HG02852 (cell line): ENCODE measurements around the gene MAML2.

Source experiments
- ATAC-seq: cut with Tn5 transposase; IDR thresholded peaks from one replicate; pipeline ENCODE4 v1.9.1; 2021; ENCODE audit warnings: mild to moderate bottlenecking, moderate library complexity; ENCODE audit not compliant: unreplicated experiment

The MAML2 gene

GRCh38 chr11:96161307-96162089 is 181.5 kb downstream of the MAML2 start:
- ATAC-seq, result no peak

- no peak for ATAC-seq
Measured at GRCh38 chr11:96160732-96161306, 182.2 kb downstream of the MAML2 start.

- no peak for ATAC-seq
Measured at GRCh38 chr11:96159968-96160367, 183.0 kb downstream of the MAML2 start.

DNA sequence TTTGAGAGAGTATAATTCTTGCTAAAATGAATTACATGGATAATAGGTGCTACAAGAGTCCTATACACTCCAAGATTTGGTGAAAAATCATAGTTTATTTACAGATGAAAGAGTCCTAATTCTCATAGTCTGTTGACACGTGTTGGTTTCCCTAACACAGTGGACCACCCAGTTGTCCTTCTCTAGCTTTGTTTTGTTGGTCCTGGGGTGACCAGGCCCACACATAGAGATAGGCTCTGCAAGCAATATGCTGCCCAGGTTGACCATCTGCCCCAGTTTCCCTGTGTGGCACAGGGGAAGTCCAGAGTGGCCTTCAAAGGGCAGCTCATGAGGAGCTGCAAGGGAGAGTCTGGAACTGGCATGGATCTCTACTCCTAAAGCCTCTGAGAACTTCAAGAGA is 184.9 kb downstream of the MAML2 start:
- ATAC-seq, result no peak

DNA sequence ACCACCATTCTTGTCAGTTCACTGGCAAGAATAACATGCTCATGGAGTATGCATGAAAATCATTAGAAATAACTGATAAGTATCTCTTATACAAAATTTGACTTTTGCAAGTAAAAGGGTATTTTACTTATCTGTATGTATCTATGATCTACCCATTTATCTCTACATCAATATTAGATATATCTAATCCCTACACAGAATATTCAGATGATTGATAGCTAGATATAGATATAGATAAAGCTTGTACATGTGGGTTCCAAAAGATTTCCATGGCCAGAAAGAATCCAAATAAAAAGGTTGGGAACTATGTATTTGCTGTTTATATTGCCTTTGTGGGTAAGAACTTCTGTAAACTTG is 185.5 kb downstream of the MAML2 start:
- ATAC-seq, result no peak

GRCh38 chr11:96156379-96156722 is 186.6 kb downstream of the MAML2 start:
- no peak for ATAC-seq

DNA sequence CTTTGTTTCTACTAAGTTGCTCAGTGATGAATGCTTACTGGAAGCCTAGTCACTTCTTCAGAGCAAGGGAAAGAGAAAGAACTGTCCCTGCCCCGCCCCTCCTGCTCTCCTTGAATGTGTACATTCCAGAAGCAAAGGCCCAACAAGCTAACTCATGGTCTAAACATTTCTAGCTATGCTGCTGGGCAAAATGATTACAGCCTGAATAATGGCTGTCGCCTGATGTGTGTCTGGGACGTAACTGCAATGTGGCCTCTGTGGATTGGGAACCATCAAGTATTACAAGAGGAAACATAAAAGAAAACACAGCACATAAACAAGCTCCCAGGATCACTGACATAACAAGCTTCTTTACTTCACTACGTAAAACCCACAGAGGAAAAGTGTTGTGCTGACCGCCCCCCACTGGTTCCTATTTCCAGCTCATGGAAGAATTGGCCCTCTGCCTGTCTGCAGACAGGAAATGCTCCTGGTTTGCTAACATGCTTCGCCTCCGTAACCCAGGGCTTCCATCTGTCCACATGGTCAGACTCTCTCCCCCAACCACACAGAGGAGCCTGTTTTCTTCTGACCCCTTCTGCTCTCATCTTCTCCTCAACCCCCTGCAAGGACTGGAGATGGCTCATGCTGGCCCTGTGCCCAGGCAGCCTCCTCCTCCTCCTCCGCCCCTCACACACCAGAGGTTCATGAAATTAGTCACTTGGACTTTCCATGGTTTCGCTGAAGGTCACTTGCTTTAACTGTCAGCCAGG is 187.2 kb downstream of the MAML2 start:
- peak; percentile 65 for ATAC-seq

DNA sequence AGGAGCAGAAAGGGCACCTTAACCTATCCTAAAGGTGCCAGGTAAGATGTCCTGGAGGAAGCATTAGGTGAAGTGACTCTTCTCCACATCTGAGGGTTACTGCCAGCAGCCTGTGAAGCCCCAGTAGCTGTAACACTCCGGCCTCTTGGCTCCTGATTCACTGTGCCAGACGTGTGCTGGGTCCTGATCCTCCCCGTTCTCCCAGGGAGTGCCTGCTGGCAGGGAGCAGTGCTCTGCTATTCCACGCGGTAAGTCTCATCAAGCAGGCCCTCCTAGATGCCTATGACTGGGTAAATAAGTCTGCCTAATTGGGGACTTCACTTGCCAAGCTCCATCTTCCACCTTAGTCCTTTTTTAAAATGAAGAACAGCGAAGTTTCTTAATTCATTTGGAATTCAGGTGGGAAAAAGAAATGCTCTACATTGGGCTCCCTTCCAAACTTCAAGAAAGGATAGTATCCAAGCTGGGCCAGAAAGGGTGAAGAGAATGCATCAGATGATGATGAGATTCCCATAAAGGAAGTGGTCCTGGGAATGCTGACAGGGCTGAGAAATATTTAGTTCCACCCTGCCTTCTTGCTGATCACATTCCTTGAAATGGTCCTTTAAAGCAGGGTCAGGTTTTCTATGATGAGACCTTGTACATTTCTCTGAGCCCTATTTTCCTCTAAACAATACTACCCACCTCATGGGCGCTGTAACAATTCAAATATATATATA is 188.0 kb downstream of the MAML2 start:
- no peak for ATAC-seq

- ATAC-seq, result no peak
Measured at GRCh38 chr11:96152623-96153022, 190.4 kb downstream of the MAML2 start.

GRCh38 chr11:96151501-96151900 is 191.5 kb downstream of the MAML2 start:
- ATAC-seq, result no peak

DNA sequence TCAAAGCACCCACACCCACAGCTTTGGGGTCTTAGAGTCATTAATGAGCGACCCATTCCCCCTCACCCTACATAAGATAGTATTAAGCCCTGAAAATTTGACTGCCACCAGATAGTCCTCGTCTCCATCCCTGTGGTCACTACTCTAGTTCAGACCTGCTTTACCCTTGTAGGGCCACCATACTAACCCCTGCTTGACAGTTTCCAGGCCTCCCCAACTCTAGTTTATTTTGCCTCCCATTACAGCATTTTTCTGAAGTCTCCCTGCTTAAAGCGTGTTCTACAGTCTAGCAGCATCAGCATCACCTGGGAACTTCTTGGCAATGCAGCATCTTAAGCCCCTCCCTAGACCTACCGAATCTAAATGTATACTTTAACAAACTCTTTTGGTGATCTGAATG is 192.4 kb downstream of the MAML2 start:
- ATAC-seq, result no peak

DNA sequence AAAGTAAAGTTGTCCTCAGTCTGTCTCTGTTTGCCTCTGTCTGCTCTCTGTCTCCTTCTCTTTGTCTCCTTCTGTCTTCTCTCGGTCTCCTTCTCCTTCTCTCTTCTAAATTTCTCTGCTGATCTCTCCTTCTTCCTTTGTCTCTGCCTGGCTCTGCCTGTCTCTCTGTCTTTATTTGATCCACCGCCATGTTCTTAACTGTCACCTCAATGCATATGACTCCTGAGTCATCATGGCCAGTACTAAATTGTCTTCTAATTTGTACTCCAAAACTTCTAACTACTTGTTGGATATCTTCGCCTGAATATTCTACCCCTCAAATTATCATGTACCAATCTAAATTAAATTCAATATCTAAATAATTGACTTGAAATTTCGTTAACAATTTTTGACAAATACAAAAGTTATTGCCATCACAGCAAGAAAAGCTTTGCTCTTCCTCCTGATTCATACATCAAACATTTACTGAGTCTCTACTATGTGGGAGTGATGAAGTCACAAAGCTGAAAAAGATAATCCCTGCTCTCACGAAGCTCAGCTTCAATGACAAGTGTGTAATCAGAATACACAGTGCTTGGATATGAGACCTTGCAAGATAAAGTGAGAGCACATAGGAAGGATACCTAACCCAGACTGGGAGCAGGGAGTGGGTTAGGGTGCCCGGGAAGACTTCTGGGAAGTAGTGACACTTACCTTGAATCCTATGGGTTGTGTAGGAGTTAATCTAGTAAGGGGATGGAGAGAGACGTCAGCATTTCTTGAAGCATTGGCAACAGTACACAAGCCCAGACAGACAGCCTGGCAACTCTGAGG is 193.0 kb downstream of the MAML2 start:
- ATAC-seq, result no peak

DNA sequence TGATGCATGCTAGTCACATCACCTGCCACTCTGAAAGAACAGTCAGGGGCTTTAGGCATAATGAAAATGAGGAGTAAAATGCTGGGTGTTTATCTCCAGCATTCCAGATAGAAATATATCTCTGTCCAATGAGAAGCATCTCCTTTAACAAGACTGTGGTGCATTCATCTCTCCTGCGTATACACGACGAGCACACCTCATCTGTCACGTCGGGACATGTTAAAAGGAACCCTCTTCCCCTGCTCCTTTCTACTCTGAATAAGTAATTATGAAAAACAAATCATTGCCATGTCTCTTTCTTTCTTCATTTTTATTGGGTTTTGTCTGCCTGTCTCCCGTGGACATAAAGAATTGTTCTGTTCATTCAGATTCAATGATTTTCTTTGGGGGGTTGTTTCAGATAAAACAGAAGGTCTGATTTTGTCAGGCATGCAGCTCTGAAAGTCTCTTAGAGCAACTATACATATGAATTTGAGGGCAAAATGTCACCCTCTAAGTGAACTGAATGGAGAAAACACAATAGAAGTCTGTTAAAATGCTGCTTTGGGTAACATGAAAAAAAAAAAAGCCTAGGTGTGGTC is 195.0 kb downstream of the MAML2 start:
- ATAC-seq, result no peak

DNA sequence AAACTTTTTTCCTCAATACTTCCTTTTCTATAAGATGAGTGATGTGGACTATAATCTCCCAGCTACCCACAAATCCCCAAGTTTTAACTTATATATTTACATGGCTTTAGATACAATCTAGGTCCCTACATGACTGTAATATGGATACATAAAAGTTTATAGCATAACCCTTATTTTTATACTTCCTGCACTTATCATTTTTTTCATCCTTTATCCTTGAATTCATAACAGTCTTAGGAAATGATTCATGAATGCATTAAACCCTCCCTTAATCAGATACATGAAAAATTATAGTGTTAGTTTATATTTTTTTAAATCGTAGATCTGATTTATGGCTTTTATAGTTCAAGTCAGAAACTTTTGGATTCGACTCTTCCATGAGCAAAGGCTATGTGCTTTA is 195.8 kb downstream of the MAML2 start:
- ATAC-seq, result no peak

- no peak for ATAC-seq
Measured at GRCh38 chr11:96146765-96147164, 196.2 kb downstream of the MAML2 start.

GRCh38 chr11:96145163-96145585 is 197.8 kb downstream of the MAML2 start:
- no peak for ATAC-seq

- no peak for ATAC-seq
Measured at GRCh38 chr11:96144553-96144952, 198.4 kb downstream of the MAML2 start.

DNA sequence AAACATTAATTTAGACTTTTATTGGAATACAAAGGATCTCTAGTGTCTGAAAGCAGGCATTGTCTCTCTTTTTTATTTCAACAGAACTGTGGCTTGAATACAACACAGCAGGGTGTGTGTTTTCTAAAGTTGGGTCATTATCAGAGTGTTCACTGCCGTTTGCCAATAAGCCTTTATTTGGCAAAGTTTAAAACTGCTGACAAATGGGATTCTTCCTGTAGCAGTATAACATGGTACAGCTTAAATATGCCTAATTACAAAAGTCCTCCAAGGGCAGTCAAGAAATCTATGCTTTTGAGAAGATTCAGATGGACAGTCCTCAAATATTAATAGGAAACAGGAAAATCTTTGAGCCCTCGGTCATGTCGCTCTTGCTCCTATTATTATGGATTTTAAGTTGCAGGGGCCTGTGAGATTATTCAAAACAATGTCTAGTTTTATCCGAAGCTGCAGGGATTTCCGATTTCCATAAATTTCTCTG is 199.9 kb downstream of the MAML2 start:
- no peak for ATAC-seq

- ATAC-seq, result no peak
Measured at GRCh38 chr11:96141626-96142025, 201.4 kb downstream of the MAML2 start.

- ATAC-seq, result no peak
Measured at GRCh38 chr11:96139691-96140090, 203.3 kb downstream of the MAML2 start.
